Measurements from ENCODE around the gene WDR33.

WDR33 gene

GRCh38 chr2:127735537-127736399 is 75.2 kb downstream of the WDR33 start:
- no peaks in the 10 kb centered on the region for H3K9me3 ChIP-seq (ENCODE audit: severe bottlenecking)
- no peak for DNase-seq
- H3K27me3 ChIP-seq (ENCODE audit: insufficient read depth, low read depth, severe bottlenecking) = no peaks in the 10 kb centered on the region
- no peak for TF ChIP-seq CTCF (IDR thresholded peaks at IDR 0.05; ENCODE audit: low read depth, low read length)
- peaks cover 31% of the 10 kb centered on the region for H3K36me3 ChIP-seq
- H3K4me3 ChIP-seq (ENCODE audit: low read depth, low read length) = no peak overlapping the region
- no peak overlapping the region for H3K27ac ChIP-seq

DNA sequence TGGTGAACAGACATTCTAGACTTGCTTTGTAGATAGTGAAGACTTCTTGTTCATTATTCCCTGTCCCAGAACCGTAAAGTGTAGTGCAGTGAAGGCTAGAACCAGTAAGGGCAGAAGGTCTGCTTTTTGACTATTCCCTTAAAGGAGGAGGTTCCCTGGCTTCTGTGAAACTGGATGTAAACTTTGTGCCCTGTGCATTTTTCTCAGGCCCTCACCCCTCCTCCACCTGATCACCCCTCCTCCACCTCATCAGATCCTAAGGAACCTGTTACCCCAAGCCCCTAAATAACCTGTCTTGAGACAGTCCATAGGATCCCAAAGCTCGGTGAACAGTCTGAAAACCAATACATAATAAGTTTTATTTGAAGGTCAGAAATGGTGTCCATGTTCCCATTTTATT is 75.9 kb downstream of the WDR33 start:
- peaks cover 25% of the 10 kb centered on the region for H3K36me3 ChIP-seq
- no peaks in the 10 kb centered on the region for H3K9me3 ChIP-seq (ENCODE audit: severe bottlenecking)
- H3K4me3 ChIP-seq (ENCODE audit: low read depth, low read length) = no peak overlapping the region
- DNase-seq = no peak
- no peak overlapping the region for H3K27ac ChIP-seq
- H3K27me3 ChIP-seq (ENCODE audit: insufficient read depth, low read depth, severe bottlenecking) = no peaks in the 10 kb centered on the region
- TF ChIP-seq CTCF (IDR thresholded peaks at IDR 0.05; ENCODE audit: low read depth, low read length) = no peak

DNA sequence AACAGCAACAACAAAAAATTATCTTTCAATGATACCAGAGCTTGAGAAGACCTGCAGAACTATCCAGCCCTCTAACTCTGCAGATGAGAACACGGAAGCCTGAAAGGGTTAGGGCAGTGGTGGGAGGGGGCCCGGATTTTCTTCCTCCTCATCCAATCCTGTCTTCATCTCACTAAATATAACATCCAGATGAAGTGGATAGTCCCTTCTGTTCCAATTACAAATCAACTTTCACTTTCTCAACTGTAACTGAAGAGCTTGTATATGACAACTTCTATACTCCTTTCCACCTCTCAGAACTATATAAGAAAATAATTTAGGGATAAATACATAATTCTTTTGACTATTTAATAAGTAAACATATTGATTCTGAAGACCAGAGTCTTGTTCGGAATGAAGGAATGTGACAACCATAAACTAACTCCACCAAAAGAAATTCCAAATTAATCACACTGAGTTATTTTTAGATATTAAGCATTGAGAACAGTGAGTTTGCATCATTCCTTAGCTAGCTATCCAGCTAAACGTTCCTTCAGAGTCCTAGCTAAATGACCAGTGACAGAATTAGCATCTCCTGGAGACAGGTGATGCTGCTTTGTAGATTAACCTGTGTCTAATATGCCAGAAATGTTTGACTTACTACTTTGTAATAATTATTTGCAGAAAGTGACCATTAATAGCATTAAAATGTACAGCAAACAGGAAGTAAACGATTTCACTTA is 77.0 kb downstream of the WDR33 start:
- Histone ChIP-seq H3K9me3 (ENCODE audit: severe bottlenecking) (no peaks in the 10 kb centered on the region), H3K27ac (no peak overlapping the region), H3K27me3 (ENCODE audit: insufficient read depth, low read depth, severe bottlenecking) (no peaks in the 10 kb centered on the region), H3K4me3 (ENCODE audit: low read depth, low read length) (no peak overlapping the region), H3K36me3 (peaks cover 20% of the 10 kb centered on the region)
- DNase-seq = no peak
- no peak for TF ChIP-seq CTCF (IDR thresholded peaks at IDR 0.05; ENCODE audit: low read depth, low read length)

DNA sequence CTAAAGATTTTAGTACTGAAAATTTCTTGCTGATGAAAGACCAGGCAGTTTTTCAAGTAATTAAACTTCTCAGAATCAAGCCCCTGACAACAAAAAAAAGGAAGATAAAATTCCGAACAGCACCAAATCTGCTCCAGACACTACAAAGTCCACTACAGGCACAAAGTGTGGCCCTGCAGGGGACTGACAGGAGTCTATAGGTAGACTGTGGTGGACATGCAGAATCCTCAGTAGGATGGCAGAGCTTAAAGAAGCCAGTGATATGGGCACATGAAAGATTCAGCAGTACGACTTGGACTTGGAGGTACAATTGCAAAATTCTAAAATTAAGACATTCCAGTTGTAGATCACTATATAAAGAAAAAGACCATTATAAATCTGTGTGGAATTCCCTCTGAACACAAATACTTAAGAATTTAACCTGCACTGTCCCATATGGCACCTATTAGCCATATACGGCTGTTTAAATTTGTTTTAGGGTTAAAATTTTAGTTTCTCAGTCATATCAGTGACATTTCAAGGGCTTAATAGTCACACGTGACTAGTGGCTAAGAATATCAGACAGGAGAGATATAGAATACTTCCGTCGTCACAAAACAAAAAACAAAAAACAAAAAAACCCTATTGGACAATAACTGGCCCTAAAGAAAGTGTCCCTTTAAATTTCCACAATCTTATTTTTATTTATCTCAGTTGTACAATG is 77.7 kb downstream of the WDR33 start:
- H3K4me3 ChIP-seq (ENCODE audit: low read depth, low read length) = no peak overlapping the region
- H3K36me3 ChIP-seq = peaks cover 20% of the 10 kb centered on the region
- DNase-seq = no peak
- no peak for TF ChIP-seq CTCF (IDR thresholded peaks at IDR 0.05; ENCODE audit: low read depth, low read length)
- no peak overlapping the region for H3K27ac ChIP-seq
- no peaks in the 10 kb centered on the region for H3K27me3 ChIP-seq (ENCODE audit: insufficient read depth, low read depth, severe bottlenecking)
- H3K9me3 ChIP-seq (ENCODE audit: severe bottlenecking) = no peaks in the 10 kb centered on the region

- no peak for DNase-seq
- no peak for TF ChIP-seq CTCF (IDR thresholded peaks at IDR 0.05; ENCODE audit: low read depth, low read length)
These were observed 84.7 kb downstream of the WDR33 start for GRCh38 chr2:127726158-127726880.

More at GRCh38 chr2:127726158-127726880, 84.7 kb downstream of the WDR33 start:
- Histone ChIP-seq H3K4me3 (ENCODE audit: low read depth, low read length) (no peak overlapping the region), H3K27ac (no peak overlapping the region), H3K27me3 (ENCODE audit: insufficient read depth, low read depth, severe bottlenecking) (no peaks in the 10 kb centered on the region), H3K36me3 (peaks cover 37% of the 10 kb centered on the region), H3K9me3 (ENCODE audit: severe bottlenecking) (no peaks in the 10 kb centered on the region)
